ENCODE data around the gene DNAJB1. TPM values are rescaled to one million over a fixed set of nuclear protein-coding genes. Genes with fewer than 3 reads are reported as not detected.

DNAJB1 gene
- total RNA-seq, 1 experiment from 2014 or later: 77.7 TPM

GRCh38 chr19:14556662-14557188 is 38.5 kb upstream of the DNAJB1 start:
- Histone ChIP-seq H4K91ac (ENCODE audit: insufficient read length, low read depth, low read length) (no peak overlapping the region), H2BK12ac (ENCODE audit: insufficient read length, low read depth, low read length) (no peak overlapping the region), H2BK120ac (ENCODE audit: low read depth, low read length, poor library complexity, severe bottlenecking) (no peak overlapping the region), H3K4ac (ENCODE audit: low read depth, low read length) (no peak overlapping the region), H3K4me1 (ENCODE audit: insufficient read depth, low read length) (no peaks in the 10 kb centered on the region; the same call in 1 of the 2 replicates), H2AK5ac (ENCODE audit: insufficient read length, low read length) (no peak overlapping the region), H2AFZ (ENCODE audit: low read length) (no peak overlapping the region), H4K8ac (replicated peaks; ENCODE audit: insufficient read length, low read depth, low read length) (no peak overlapping the region), H2BK15ac (ENCODE audit: low read depth, low read length) (no peak overlapping the region), H3K79me1 (ENCODE audit: insufficient read depth, low read depth, low read length, poor library complexity, severe bottlenecking) (peaks cover 9% of the 10 kb centered on the region), H3K4me2 (ENCODE audit: insufficient read depth, insufficient read length, low read length) (no peak overlapping the region), H3K23ac (ENCODE audit: insufficient read length, low read depth, low read length) (no peak overlapping the region), H3K9me3 (ENCODE audit: control insufficient read depth, low read depth, low read length) (no peaks in the 10 kb centered on the region), H3K27ac (ENCODE audit: insufficient read length, low read depth, low read length) (no peak overlapping the region), H3K14ac (ENCODE audit: insufficient read depth, low read length) (no peak overlapping the region), H3K9ac (ENCODE audit: extremely low read depth, insufficient read length, low read length) (no peak overlapping the region), H2BK5ac (ENCODE audit: insufficient read length, low read length) (no peak overlapping the region), H3K23me2 (ENCODE audit: insufficient read length, low read depth, low read length, poor library complexity, severe bottlenecking) (peaks cover 3% of the 10 kb centered on the region), H3K56ac (ENCODE audit: insufficient read length, low read depth, low read length) (no peak overlapping the region), H3K79me2 (ENCODE audit: insufficient read depth, low read length) (peaks cover 1% of the 10 kb centered on the region; the same call in 1 of the 2 replicates), H4K5ac (ENCODE audit: insufficient read length, low read depth, low read length) (no peak overlapping the region), H3K18ac (ENCODE audit: insufficient read length, low read depth, low read length) (no peak overlapping the region), H4K20me1 (ENCODE audit: control insufficient read depth, insufficient read depth, insufficient read length) (no peaks in the 10 kb centered on the region), H2BK20ac (ENCODE audit: low read depth, low read length, poor library complexity, severe bottlenecking) (no peak overlapping the region), H3T11ph (ENCODE audit: low read length) (no peak overlapping the region), H3K27me3 (ENCODE audit: insufficient read depth, low read length) (no peaks in the 10 kb centered on the region)
- Mint-ChIP-seq H3K36me3 (ENCODE audit: insufficient read depth in 1 of 3, low read depth in 3 of 3) (no peaks in the 10 kb centered on the region; a peak in 3 of 7 replicates), H3K4me1 (peaks cover 20 to 43% of the 10 kb centered on the region in 2 experiments), H3K27me3 (ENCODE audit: low read depth) (no peaks in the 10 kb centered on the region), H3K4me3 (peak overlapping the region in 1 of 2 experiments; percentile 23; a peak in 1 of 5 replicates), H3K27ac (peak overlapping the region in 1 of 3 experiments; percentile 75; a peak in 4 of 7 replicates), H3K9me3 (no peaks in the 10 kb centered on the region)
- no CpG with 5 or more reads among the region's 18 CpGs for WGBS (ENCODE audit: extremely low coverage, insufficient read length, low lambda C conversion rate)
- peak; percentile 97 for TF ChIP-seq CTCF (conservative IDR thresholded peaks at IDR 0.05)
- DNase-seq: peak; percentile 93

Measured in H9 (cell line).